CD4-positive, alpha-beta T cell treated with Interleukin-4 for 4 hours (primary cell): ENCODE results near the gene TYW1B.
"Not testable (repeated sequence)": the region's sequence is repeated elsewhere in the genome, so short reads cannot be mapped to it uniquely, and the experiment has no call there.

Experiments used
- DNase-seq: peaks from one replicate; pipeline ENCODE4 v3.0.0-alpha.2; 2020

TYW1B gene

GRCh38 chr7:72618435-72619180 lies 209.4 kb downstream of the TYW1B start:
- DNase-seq: not testable (repeated sequence)

- not testable (repeated sequence) for DNase-seq
These were observed 218.2 kb downstream of the TYW1B start for GRCh38 chr7:72609761-72610160.

GRCh38 chr7:72607988-72608387 lies 220.0 kb downstream of the TYW1B start:
- DNase-seq: not testable (repeated sequence)

- DNase-seq: not testable (repeated sequence)
These were observed 222.1 kb downstream of the TYW1B start for GRCh38 chr7:72605863-72606431.

GRCh38 chr7:72604771-72605611 lies 223.0 kb downstream of the TYW1B start:
- not testable (repeated sequence) for DNase-seq

GRCh38 chr7:72603476-72603875 lies 224.5 kb downstream of the TYW1B start:
- not testable (repeated sequence) for DNase-seq

- DNase-seq: no peak
These were observed 224.9 kb downstream of the TYW1B start for GRCh38 chr7:72603073-72603472.

GRCh38 chr7:72601683-72602082 lies 226.3 kb downstream of the TYW1B start:
- not testable (repeated sequence) for DNase-seq

- DNase-seq: not testable (repeated sequence)
These were observed 238.0 kb downstream of the TYW1B start for GRCh38 chr7:72590023-72590422.

GRCh38 chr7:72587267-72587666 lies 240.7 kb downstream of the TYW1B start:
- not testable (repeated sequence) for DNase-seq

- DNase-seq: not testable (repeated sequence)
These were observed 243.4 kb downstream of the TYW1B start for GRCh38 chr7:72584576-72584975.

GRCh38 chr7:72583620-72584361 lies 244.2 kb downstream of the TYW1B start:
- DNase-seq: not testable (repeated sequence)

- DNase-seq: not testable (repeated sequence)
These were observed 247.7 kb downstream of the TYW1B start for GRCh38 chr7:72580142-72580770.

GRCh38 chr7:72577107-72577506 lies 250.9 kb downstream of the TYW1B start:
- DNase-seq: no peak

GRCh38 chr7:72561988-72562387 lies 266.0 kb downstream of the TYW1B start:
- DNase-seq: not testable (repeated sequence)

GRCh38 chr7:72559546-72559945 lies 268.5 kb downstream of the TYW1B start:
- DNase-seq: not testable (repeated sequence)

GRCh38 chr7:72556733-72557132 lies 271.3 kb downstream of the TYW1B start:
- not testable (repeated sequence) for DNase-seq

- DNase-seq: not testable (repeated sequence)
These were observed 272.8 kb downstream of the TYW1B start for GRCh38 chr7:72555238-72555637.

GRCh38 chr7:72554401-72554800 lies 273.6 kb downstream of the TYW1B start:
- not testable (repeated sequence) for DNase-seq

- not testable (repeated sequence) for DNase-seq
These were observed 277.5 kb downstream of the TYW1B start for GRCh38 chr7:72550454-72550853.

- not testable (repeated sequence) for DNase-seq
These were observed 281.3 kb downstream of the TYW1B start for GRCh38 chr7:72546586-72547237.

- DNase-seq: not testable (repeated sequence)
These were observed 283.5 kb downstream of the TYW1B start for GRCh38 chr7:72544531-72544930.
